HepG2 (cell line): Measurements from ENCODE around the gene OTOP1.

Experiments used
- FOSL1 ChIP-seq: sonication (generic); formaldehyde crosslinking; IDR thresholded peaks from 2 replicates; pipeline ENCODE4 v1.9.0; 2021; ENCODE audit warnings: missing genetic modification reagents, borderline replicate concordance
- HDAC2 ChIP-seq: sonication (generic); formaldehyde crosslinking; IDR thresholded peaks from 2 replicates; pipeline ENCODE4 v1.4.0; 2020; ENCODE audit warnings: missing genetic modification reagents
- NCOR1 ChIP-seq: fragments of 200-600 bp; sonication (generic); IDR thresholded peaks from 2 replicates; pipeline ENCODE4 v1.7.0; 2017; ENCODE audit warnings: antibody characterized with exemption, low read length, borderline replicate concordance

DNA sequence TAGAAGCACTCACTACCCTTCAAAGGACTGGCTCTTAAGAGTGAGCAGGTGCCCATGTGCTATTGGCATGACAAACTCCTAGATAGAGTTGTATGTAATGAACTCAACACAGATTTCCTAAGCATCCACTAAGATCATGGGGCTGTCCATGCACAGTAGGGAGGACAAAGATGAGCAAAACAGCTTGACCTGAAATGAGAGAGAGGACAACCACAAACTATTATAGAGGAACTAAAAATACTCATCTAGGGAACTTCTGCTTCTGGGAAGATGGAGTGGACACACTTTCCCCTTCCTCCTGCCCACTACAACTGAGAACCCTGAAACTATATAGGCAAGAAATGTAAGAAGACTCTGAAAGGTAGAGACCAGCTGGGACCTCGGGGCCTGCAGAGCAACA, 42.0 kb upstream of the OTOP1 start:
- no peak for TF ChIP-seq NCOR1
- no peak for TF ChIP-seq FOSL1 (CRISPR knock-in tag)
- TF ChIP-seq HDAC2 = no peak
